ENCODE results near the gene ARVCF.

The ARVCF gene

DNA sequence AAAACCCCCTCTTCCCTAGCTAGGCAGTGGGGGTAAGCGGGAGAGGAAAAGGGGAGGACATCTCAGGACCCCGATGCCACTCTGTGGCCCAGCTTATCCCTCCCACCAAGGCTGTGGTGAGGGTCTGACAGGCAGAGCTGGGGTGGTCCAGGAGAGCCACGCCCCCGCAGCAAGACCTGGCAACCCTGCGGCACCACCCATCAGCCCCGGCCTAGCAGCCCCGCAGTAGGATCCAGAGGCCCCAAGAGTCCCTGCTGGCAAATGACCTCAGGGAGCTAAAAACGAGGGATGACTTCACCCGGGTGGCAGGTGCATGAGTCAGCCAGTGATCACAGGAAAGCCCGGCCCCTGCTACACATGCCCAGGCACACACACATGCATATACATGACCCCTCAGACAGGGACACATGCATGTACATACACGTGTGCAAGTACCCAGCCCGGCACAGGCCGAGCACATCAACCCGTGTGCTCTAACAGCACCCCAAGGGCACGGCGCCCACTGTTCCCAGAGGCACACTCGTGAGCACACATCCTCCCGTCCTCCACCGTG, 32.3 kb downstream of the ARVCF start:
- no peak for DNase-seq

GRCh38 chr22:19983741-19984140, 32.9 kb downstream of the ARVCF start:
- no peak for DNase-seq

GRCh38 chr22:19982991-19983578, 33.5 kb downstream of the ARVCF start:
- DNase-seq: no peak

DNA sequence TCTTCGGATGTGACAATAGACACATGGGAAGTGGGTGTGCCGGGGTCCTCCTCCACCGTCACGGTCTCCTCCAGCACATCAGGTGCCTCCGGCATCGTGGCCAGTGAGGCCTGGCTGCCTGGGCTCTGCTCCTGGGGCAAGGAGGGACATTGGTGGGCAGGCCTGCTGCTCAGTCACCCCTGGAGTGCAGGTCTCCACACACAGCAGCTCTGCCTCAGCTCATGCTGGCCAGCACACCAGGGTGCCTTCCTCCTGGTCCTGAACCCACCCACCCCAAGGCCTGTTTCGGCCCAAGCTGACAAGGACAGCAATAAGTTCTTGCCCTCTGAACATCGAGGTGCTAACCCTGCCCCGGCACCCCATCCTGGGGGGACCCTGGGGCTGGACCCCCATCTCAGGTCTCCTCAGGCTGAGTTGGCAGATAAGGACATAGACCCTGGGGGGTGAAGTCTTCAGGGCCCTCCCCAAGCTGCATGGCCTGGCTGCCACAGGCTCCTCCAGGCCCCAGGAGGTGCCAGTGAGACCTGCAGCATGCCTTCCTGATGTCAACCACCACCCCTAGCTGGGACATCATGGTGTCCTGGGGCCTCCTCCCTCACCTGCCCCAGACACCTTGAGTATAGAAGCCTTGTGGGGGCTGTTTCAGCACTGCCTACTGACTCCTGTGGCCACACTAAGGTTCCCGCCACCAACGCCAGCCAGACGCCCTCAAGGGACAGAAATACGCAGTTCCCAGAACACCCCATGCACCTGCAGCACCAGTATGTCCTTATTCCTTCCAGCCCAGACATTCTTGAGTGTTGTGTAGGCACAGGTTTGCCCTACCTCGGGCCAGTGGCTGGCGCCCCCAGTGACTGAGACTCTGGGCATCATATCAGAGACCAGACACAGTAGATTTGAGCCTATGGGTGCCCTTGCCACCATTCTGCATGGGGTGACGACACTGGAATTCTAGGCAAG, 34.4 kb downstream of the ARVCF start:
- no peak for DNase-seq

DNA sequence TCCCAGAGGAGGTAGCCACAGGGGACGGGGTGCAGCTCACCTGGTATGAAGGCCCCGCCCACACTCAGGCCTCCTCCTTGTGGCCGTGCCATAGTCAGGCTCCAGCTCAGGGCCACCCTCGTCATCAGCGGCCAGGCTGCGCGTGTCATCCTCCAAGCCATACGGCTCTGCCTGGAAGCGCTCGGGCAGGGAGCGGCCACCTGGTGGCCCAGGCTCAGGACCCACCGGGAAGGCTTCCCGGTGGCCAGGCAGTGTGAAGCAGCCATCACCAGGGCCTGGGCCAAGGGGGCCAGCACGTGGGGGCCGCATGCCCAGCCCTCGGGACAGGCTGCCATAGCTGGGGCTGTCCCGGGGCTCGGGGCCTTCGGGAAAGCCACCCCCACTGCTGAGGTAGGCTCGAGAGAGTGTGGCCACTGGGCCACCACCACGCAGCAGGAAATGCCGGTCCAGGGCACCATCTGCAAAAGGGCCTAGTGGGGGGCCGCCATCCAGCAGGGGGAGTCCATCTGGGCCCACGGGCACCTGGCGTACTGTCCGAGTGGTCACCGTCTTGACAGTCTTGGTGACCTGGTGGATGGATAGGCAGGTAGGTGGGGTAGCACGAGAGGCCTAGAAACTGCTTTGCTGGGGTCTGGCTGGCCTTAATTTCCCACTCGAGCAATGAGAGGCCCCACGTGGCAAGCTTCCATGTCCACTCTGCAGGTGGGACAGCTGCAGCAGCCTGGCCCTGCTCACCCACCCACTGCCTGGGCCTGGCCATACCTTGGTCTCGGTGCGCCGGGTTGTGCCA, 35.3 kb downstream of the ARVCF start:
- DNase-seq: no peak

- no peak for DNase-seq
Measured at GRCh38 chr22:19980766-19981165, 35.9 kb downstream of the ARVCF start.

DNA sequence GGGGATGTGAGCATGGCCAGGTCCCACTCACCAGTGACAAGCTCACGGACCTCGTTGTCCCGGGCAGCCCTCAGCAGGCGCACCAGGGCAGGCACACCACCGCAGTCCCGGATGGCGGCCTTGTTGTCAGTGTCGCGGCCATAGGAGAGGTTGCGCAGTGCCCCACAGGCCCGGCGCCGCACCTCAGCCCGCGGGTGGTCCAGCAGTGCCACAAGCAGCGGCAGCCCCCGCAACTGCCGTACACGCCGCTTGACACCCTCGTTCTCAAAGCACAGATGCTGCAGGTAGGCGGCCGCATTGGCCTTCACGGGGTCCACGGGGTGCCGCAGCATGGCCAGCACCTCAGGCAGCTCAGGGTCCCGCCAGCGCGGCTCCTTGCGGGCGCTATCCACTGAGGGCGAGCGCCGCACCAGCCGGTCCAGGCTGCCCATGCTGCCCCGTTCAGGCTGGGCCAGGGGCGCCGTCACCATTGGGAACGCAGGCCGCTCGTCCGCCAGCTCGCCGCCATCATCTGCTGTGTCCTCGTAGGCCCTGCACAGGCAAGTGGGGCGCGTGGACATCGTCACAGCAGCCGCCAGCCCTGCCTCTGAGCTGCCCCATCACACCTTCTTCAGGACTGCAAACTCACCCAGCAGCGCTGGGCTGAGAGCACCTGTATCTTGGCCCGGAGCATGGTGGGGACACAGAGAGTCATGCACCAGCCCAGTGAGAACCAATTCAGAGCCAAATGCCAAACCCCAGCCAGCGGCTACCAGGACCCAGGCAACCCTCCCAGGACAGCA, 36.7 kb downstream of the ARVCF start:
- no peak for DNase-seq

GRCh38 chr22:19978748-19979147, 37.9 kb downstream of the ARVCF start:
- no peak for DNase-seq

- DNase-seq: no peak
Measured at GRCh38 chr22:19977296-19978243, 39.1 kb downstream of the ARVCF start.

- DNase-seq: no peak
Measured at GRCh38 chr22:19976671-19977070, 40.0 kb downstream of the ARVCF start.

GRCh38 chr22:19975707-19976035, 41.0 kb downstream of the ARVCF start:
- DNase-seq: no peak

DNA sequence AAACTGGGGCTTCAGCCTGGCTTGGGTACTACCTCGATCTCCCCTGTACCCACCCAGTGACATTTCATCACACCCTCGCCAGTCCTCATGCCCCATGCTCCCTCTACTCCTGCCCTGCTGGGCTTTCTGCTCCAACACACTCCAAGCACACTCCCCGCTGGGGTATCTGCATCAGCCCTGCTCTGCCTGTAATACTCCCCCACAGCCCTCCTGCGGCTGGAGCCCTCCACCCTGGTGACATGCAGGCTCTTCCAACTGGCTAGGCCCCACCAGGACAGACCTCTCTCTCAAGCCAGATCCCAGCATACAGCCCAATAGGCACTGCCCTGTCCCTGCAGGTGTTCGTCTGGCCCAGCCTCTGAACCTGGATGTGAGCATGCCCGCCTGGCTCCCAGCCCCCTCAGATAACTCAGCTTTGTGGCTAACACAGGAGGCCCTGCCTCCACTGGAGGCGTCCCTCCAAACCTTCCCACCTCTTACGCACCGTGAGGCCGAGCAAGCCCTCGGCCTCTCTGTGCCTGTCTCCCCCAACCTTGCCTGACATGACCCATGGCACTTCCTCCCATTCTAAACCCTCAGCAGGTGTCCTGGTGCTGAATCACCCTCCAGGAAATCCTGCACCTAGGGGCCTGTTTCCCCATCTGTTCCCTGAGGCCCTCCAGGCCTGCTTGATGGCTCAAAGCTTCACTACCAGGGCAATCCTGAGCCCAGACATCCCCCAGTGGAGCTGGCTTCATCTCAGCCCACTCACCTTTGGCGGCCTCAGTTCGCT, 41.5 kb downstream of the ARVCF start:
- DNase-seq: no peak

- DNase-seq: peak; percentile 18 to 31
Measured at GRCh38 chr22:19974268-19974861, 42.3 kb downstream of the ARVCF start.

GRCh38 chr22:19973551-19974267, 42.9 kb downstream of the ARVCF start:
- no peak for DNase-seq

DNA sequence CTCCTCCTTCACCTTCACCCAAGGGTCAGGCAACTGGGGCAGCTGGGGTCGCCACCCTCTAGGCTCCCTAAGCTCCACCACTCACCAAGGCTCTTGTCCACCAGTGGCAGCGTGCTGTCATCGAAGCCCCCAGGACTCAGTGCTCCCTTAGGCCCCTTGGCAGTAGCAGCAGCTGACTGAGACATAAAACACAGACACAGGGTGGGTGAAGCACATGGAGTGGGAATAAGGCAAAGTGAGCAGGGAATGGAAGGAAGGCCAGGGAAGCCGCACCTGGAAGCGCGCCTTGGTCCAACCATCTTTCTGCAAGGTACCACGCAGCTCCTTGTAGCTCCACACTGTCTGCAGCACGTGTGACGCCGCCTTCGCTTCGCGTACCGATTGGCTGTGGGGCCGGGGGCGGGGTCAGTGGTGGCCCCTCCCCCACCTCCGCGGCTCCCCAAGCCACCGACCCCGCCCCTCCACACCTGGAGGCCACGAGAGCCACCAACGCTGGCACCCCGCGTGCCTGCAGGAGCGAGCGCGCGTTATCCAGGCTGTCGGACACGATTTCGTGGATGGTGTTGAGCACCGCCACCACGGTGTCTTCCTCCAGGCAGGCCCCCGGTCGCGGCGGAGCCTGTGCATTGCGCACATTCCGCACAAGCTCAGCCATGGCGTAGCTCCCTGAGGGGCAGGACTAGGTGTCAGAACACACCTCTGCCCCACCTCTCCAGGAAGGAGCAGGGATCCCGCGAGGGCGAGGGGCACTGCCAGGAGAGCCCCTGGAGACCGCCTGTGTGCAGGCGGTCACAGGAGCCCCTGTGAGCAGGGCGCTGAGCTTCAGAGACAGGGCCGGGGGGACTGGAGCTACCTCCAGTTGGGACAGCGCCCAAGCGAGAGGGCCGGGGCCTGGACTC, 43.7 kb downstream of the ARVCF start:
- no peak for DNase-seq

DNA sequence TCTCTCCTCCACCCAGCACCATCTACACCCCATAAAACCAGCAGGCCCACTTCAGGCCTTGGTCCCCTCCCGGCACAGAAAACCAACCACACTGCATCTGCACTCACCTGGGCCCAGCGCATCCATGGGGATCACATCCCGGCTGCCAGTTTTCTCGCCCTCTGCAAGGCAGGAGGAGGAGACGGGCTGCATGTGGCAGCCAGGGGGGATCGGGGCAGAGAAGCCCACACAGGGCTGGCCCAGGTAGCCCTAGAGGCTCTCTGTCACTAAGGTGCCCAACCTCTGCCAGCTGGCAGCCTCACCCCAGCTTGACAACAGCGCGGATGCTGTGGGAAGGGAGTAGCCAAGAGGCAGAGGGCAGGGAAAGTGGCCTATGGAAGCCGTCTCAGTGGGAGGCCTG, 44.4 kb downstream of the ARVCF start:
- no peak for DNase-seq

GRCh38 chr22:19971276-19972124, 45.1 kb downstream of the ARVCF start:
- DNase-seq: no peak

Measured in NCI-H1930 (cell line).